GM12878 (cell line): ENCODE data around the gene ZFPM1. TPM values are rescaled to one million over a fixed set of nuclear protein-coding genes. Genes with fewer than 3 reads are reported as not detected.

Experiments used
- ATAC-seq: fragments of 200-7000 bp; cut with Tn5 transposase; 3 replicates; pipeline ENCODE4 v1.9.1; 2020; ENCODE audit warnings: mild to moderate bottlenecking, moderate library complexity
- BruUV-seq: library from RNA; stranded (reverse); fragments of 400-500 nt; replicated peaks from 2 replicates; lab custom pipeline; 2021; lab: Mats Ljungman, UMichigan
- CTCF ChIA-PET: fragments of 300-600 bp; sonication (Branson Sonifier 250); formaldehyde crosslinking; extraction: SDS; loops from one replicate; lab custom pipeline; 2021; ENCODE audit warnings: inconsistent platforms; lab: Yijun Ruan, JAX
- POLR2A ChIA-PET: fragments of 350-600 bp; formaldehyde crosslinking; extraction: SDS; loops from one replicate; lab custom pipeline; 2021; ENCODE audit warnings: inconsistent platforms; lab: Charles Lee
- RAD21 ChIA-PET: fragments of 300-600 bp; sonication (Branson Sonifier 250); formaldehyde crosslinking; loops from one replicate; lab custom pipeline; 2023; ENCODE audit warnings: antibody characterized with exemption; ENCODE audit not compliant: unreplicated experiment; lab: Charles Lee
- SMC1A ChIA-PET: fragments of 300-600 bp; sonication (Branson Sonifier 250); formaldehyde crosslinking; loops from one replicate; lab custom pipeline; 2023; ENCODE audit not compliant: unreplicated experiment, uncharacterized antibody; lab: Charles Lee
- DNase-seq: peaks from one replicate; pipeline ENCODE4 v3.0.0-alpha.2; 2011; ENCODE audit warnings: low read depth, low spot score
- FAIRE-seq: peaks from 3 replicates; lab custom pipeline; 2011; peaks lifted over from hg19 to GRCh38; lab: Jason Lieb, UNC
- H2AFZ ChIP-seq: 2 replicates; pipeline ENCODE4 v1.6.0; 2011; ENCODE audit warnings: low read depth, low read length, control low read depth; ENCODE audit not compliant: control insufficient read depth
- H3K27ac ChIP-seq: 2 replicates; pipeline ENCODE4 v1.5.1; 2011; ENCODE audit warnings: control low read depth; ENCODE audit not compliant: control insufficient read depth, insufficient read depth
- H3K27me3 ChIP-seq, 2 experiments: replicated peaks in 1 of 2; 2 replicates each; pipeline versions ENCODE4 v1.6.0 to v1.6.1; 2011; ENCODE audit warnings: low read length in 1 of 2; ENCODE audit not compliant: control insufficient read depth in 2 of 2, insufficient read depth in 2 of 2
- H3K36me3 ChIP-seq, 2 experiments: 2 replicates each; pipeline ENCODE4 v1.5.1; 2011; ENCODE audit warnings: low read length in 1 of 2; ENCODE audit not compliant: control insufficient read depth in 2 of 2, insufficient read depth in 2 of 2
- H3K4me1 ChIP-seq: 2 replicates; pipeline ENCODE4 v1.6.1; 2011; ENCODE audit warnings: mild to moderate bottlenecking, low read length, moderate library complexity, mixed read lengths; ENCODE audit not compliant: control insufficient read depth, insufficient read depth
- H3K4me2 ChIP-seq: 2 replicates; pipeline ENCODE4 v1.6.0; 2011; ENCODE audit warnings: control low read depth; ENCODE audit not compliant: control insufficient read depth, insufficient read depth
- H3K4me3 ChIP-seq: fragments of 200-600 bp; sonication (generic); 2 replicates; pipeline ENCODE4 v1.5.1; 2016
- H3K79me2 ChIP-seq: 2 replicates; pipeline ENCODE4 v1.6.0; 2011; ENCODE audit warnings: low read length; ENCODE audit not compliant: control insufficient read depth, insufficient read depth
- H3K9ac ChIP-seq: 2 replicates; pipeline ENCODE4 v1.8.0; 2011; ENCODE audit warnings: low read length, control low read depth, mixed read lengths; ENCODE audit not compliant: control insufficient read depth, insufficient read depth
- H3K9me3 ChIP-seq: replicated peaks from 3 replicates; pipeline ENCODE4 v1.5.1; 2011; ENCODE audit warnings: mild to moderate bottlenecking, low read length; ENCODE audit not compliant: control insufficient read depth, insufficient read depth
- H4K20me1 ChIP-seq: 2 replicates; pipeline ENCODE4 v1.6.0; 2011; ENCODE audit not compliant: control insufficient read depth, insufficient read depth
- BRCA1 ChIP-seq: IDR thresholded peaks from 2 replicates; pipeline ENCODE4 v1.6.1; 2011; ENCODE audit warnings: low read depth, low read length, improper control_type of control experiment
- EED ChIP-seq: sonication (generic); IDR thresholded peaks from 2 replicates; pipeline ENCODE4 v1.6.1; 2016; ENCODE audit warnings: antibody characterized with exemption, low read depth
- HDAC2 ChIP-seq: fragments of 200-600 bp; sonication (generic); IDR thresholded peaks from 2 replicates; pipeline ENCODE4 v1.6.1; 2017
- JUNB ChIP-seq: IDR thresholded peaks from 2 replicates; pipeline ENCODE4 v1.6.1; 2016; ENCODE audit warnings: antibody characterized with exemption, mild to moderate bottlenecking
- JUND ChIP-seq: IDR thresholded peaks from 2 replicates; pipeline ENCODE4 v1.6.1; 2012; ENCODE audit warnings: low read depth, mild to moderate bottlenecking, low read length, improper control_type of control experiment, moderate library complexity
- NBN ChIP-seq: fragments of 450-650 bp; IDR thresholded peaks from 2 replicates; pipeline ENCODE4 v1.6.1; 2016
- NRF1 ChIP-seq: conservative IDR thresholded peaks from 2 replicates; pipeline ENCODE4 v1.6.1; 2011; ENCODE audit warnings: mild to moderate bottlenecking, low read depth, low read length, improper control_type of control experiment
- PAX8 ChIP-seq: fragments of 450-650 bp; IDR thresholded peaks from 2 replicates; pipeline ENCODE4 v1.6.1; 2017; ENCODE audit warnings: mild to moderate bottlenecking, moderate library complexity
- SIN3A ChIP-seq: IDR thresholded peaks from 2 replicates; pipeline ENCODE4 v1.6.1; 2012; ENCODE audit warnings: low read depth, low read length, improper control_type of control experiment
- TCF3 ChIP-seq: IDR thresholded peaks from 2 replicates; pipeline ENCODE4 v1.6.1; 2012; ENCODE audit warnings: low read depth, mild to moderate bottlenecking, low read length, borderline replicate concordance; ENCODE audit not compliant: insufficient read depth
- ZNF384 ChIP-seq: IDR thresholded peaks from 2 replicates; pipeline ENCODE4 v1.6.1; 2012; ENCODE audit warnings: low read depth, mild to moderate bottlenecking, low read length, improper control_type of control experiment, borderline replicate concordance
- WGBS: methylation state at CpG from one replicate; pipeline ENCODE4 v1.1.6; 2016; ENCODE audit warnings: low lambda C conversion rate; ENCODE audit not compliant: insufficient replicate concordance, insufficient coverage; ENCODE audit errors: missing lambda C conversion rate; 5-methylcytosine and 5-hydroxymethylcytosine counted together
- in situ Hi-C: fragments of 300-500 bp; cut with MboI; formaldehyde crosslinking; loops from 9 replicates; pipeline ENCODE4 v1.14.3; 2018; ENCODE audit warnings: mixed read lengths
- intact Hi-C: fragments of 100-400 bp; cut with micrococcal nuclease; formaldehyde crosslinking; loops from one replicate; pipeline ENCODE4 v1.14.2; 2022; ENCODE audit not compliant: unreplicated experiment
- polyA plus RNA-seq, 11 experiments: library from polyadenylated mRNA; depleted of rRNA in 4 of 11; unstranded in 6 of 11; stranded (reverse) in 5 of 11; fragments of >200 nt; fragmentation: Nextera tagmentation in 4 of 11; fragmentation: Illumina TruSeq in 1 of 11; extraction: Ambion mirVana in 4 of 11; extraction: Trizol in 1 of 11; gene quantifications; 1 replicate in 1 of 11; 2 replicates in 10 of 11; pipeline versions ENCODE4 v1.2.1 to v1.2.3, GENCODE V29; 2011 to 2016; ENCODE audit warnings: inconsistent platforms in 2 of 11, missing spikeins in 2 of 11, low read depth in 1 of 11
- total RNA-seq, 4 experiments: library from RNA; depleted of rRNA in 3 of 4; stranded (reverse); fragments of >200 nt in 3 of 4; fragmentation: Illumina TruSeq in 1 of 4; extraction: Trizol in 1 of 4; gene quantifications; 2 replicates each; pipeline versions ENCODE4 v1.2.1 to v1.2.3, GENCODE V29; 2013 to 2021
- TF ChIP-seq, protein P1 (sequence below): IDR thresholded peaks from 2 replicates; pipeline ENCODE4 v1.6.1; 2012; ENCODE audit warnings: low read length, inconsistent platforms
- TF ChIP-seq, protein P2 (sequence below): IDR thresholded peaks from 2 replicates; pipeline ENCODE4 v1.6.1; 2011; ENCODE audit warnings: low read depth, low read length, improper control_type of control experiment, borderline replicate concordance
- TF ChIP-seq, protein P3 (sequence below): fragments of 450-650 bp; IDR thresholded peaks from 2 replicates; pipeline ENCODE4 v1.6.1; 2016; ENCODE audit warnings: mild to moderate bottlenecking

The ZFPM1 gene
- total and polyA plus RNA-seq, 10 of the 15 experiments (the other 5 are each of a cell fraction or from before 2014, with no cell fraction given) = 0.02 to 5.1 (median 0.30) TPM

DNA sequence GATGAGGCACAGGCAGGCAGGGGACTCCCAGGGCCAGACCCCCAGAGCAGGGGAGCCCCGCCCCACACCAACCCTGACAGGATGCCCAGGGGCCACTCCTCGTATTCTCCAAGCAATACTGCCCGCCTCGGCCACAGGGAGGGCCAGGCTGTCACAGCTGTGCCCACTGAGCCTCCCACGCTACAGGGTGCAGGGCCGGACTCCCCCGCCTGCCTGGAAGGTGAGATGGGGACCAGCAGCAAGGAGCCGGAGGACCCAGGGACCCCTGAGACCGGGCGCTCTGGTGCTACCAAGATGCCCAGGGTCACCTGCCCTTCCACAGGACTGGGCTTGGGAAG, 18.8 kb upstream of the ZFPM1 start:
- 38% methylated on average over 10 of the region's 10 CpGs for WGBS
- intact Hi-C loops = loop anchor here (10.0 kb wide), 1 partner anchor 660 kb away; no protein-coding TSS in a partner anchor
- FAIRE-seq (no peak), DNase-seq (no peak), ATAC-seq (no peak)
- no peaks in the 10 kb centered on the region for H4K20me1 ChIP-seq
- BruUV-seq = no TSS peak
- H3K27ac ChIP-seq = no peak overlapping the region
- H3K79me2 ChIP-seq = no peaks in the 10 kb centered on the region
- no peaks in the 10 kb centered on the region for H3K9me3 ChIP-seq
- no peaks in the 10 kb centered on the region for H3K27me3 ChIP-seq
- TF ChIP-seq ZNF384 (no peak), PAX8 (no peak), EED (no peak), HDAC2 (no peak), NBN (no peak), SIN3A (no peak), JUNB (no peak), BRCA1 (no peak)
- POLR2A ChIA-PET = no interaction called here
- CTCF ChIA-PET = no interaction called here
- no peak overlapping the region for H2AFZ ChIP-seq
- RAD21 ChIA-PET = no interaction called here
- H3K36me3 ChIP-seq = no peaks in the 10 kb centered on the region
- H3K9ac ChIP-seq = no peak overlapping the region
- no peak overlapping the region for H3K4me3 ChIP-seq
- H3K4me1 ChIP-seq = no peaks in the 10 kb centered on the region
- SMC1A ChIA-PET = no interaction called here
- in situ Hi-C loops = loop anchor here (25.0 kb wide), 1 partner anchor 472 kb away; the partner anchor contains the start of gene BANP
- H3K4me2 ChIP-seq = no peak overlapping the region

DNA sequence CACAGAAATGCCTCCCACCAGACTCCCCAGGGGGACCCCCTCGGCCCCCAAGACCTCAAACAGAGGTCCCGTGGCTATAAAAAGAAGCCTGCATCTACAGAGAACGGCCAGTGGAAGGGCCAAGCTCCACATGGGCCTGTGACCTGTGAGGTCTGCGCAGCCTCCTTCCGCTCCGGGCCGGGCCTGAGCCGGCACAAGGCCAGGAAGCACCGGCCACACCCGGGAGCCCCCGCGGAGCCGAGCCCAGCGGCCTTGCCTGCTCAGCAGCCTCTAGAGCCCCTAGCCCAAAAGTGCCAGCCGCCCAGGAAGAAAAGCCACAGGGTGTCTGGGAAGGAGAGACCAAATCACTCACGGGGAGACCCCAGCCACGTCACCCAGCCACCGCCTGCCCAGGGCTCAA, 18.3 kb upstream of the ZFPM1 start:
- BruUV-seq = no TSS peak
- ChIA-PET POLR2A (no interaction called here), RAD21 (no interaction called here), SMC1A (no interaction called here), CTCF (interaction anchor here (1.0 to 1.8 kb wide), 2 partner anchors 478 to 585 kb away, joined by 4 to 5 read pairs; no protein-coding TSS in a partner anchor)
- ATAC-seq (no peak), DNase-seq (no peak), FAIRE-seq (no peak)
- Histone ChIP-seq H3K79me2 (no peaks in the 10 kb centered on the region), H4K20me1 (no peaks in the 10 kb centered on the region), H3K9me3 (no peaks in the 10 kb centered on the region), H3K27me3 (no peaks in the 10 kb centered on the region), H3K27ac (no peak overlapping the region), H2AFZ (no peak overlapping the region), H3K4me3 (no peak overlapping the region), H3K4me2 (no peak overlapping the region), H3K36me3 (no peaks in the 10 kb centered on the region), H3K4me1 (no peaks in the 10 kb centered on the region), H3K9ac (no peak overlapping the region)
- 49% methylated on average over 18 of the region's 18 CpGs for WGBS
- intact Hi-C loops (loop anchor here (5.0 to 10.0 kb wide), 2 partner anchors 477 to 660 kb away; no protein-coding TSS in a partner anchor), in situ Hi-C loops (loop anchor here (25.0 kb wide), 1 partner anchor 472 kb away; the partner anchor contains the start of gene BANP)
- TF ChIP-seq, protein P1, sequence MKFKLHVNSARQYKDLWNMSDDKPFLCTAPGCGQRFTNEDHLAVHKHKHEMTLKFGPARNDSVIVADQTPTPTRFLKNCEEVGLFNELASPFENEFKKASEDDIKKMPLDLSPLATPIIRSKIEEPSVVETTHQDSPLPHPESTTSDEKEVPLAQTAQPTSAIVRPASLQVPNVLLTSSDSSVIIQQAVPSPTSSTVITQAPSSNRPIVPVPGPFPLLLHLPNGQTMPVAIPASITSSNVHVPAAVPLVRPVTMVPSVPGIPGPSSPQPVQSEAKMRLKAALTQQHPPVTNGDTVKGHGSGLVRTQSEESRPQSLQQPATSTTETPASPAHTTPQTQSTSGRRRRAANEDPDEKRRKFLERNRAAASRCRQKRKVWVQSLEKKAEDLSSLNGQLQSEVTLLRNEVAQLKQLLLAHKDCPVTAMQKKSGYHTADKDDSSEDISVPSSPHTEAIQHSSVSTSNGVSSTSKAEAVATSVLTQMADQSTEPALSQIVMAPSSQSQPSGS = no peak
- TF ChIP-seq, protein P2, sequence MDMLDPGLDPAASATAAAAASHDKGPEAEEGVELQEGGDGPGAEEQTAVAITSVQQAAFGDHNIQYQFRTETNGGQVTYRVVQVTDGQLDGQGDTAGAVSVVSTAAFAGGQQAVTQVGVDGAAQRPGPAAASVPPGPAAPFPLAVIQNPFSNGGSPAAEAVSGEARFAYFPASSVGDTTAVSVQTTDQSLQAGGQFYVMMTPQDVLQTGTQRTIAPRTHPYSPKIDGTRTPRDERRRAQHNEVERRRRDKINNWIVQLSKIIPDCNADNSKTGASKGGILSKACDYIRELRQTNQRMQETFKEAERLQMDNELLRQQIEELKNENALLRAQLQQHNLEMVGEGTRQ = no peak
- no peak for TF ChIP-seq TCF3
- no peak for TF ChIP-seq JUND
- TF ChIP-seq NRF1 = no peak
- TF ChIP-seq, protein P3, sequence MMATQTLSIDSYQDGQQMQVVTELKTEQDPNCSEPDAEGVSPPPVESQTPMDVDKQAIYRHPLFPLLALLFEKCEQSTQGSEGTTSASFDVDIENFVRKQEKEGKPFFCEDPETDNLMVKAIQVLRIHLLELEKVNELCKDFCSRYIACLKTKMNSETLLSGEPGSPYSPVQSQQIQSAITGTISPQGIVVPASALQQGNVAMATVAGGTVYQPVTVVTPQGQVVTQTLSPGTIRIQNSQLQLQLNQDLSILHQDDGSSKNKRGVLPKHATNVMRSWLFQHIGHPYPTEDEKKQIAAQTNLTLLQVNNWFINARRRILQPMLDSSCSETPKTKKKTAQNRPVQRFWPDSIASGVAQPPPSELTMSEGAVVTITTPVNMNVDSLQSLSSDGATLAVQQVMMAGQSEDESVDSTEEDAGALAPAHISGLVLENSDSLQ = no peak
